Thoracic aorta (tissue), 2 donors: ENCODE data around the gene ARL6IP5. TPM values are rescaled to one million over a fixed set of nuclear protein-coding genes. Genes with fewer than 3 reads are reported as not detected.

Experiments
- ATAC-seq: fragments of 150-250 bp; one replicate; pipeline ENCODE4 v1.8.0; 2017; ENCODE audit warnings: low read depth; ENCODE audit not compliant: insufficient number of reproducible peaks, low FRiP score
- DNase-seq: peaks from one replicate; pipeline ENCODE4 v3.0.0-alpha.2; 2020; ENCODE audit warnings: low spot score
- H3K27ac ChIP-seq, 2 donors: fragments of 200-600 bp; sonication (generic); 1 replicate in 1 of 2; 2 replicates in 1 of 2; pipeline ENCODE4 v1.5.1; 2016; ENCODE audit warnings: mild to moderate bottlenecking in 2 of 2, moderate library complexity in 2 of 2
- H3K27me3 ChIP-seq: fragments of 200-600 bp; sonication (generic); replicated peaks from 2 replicates; pipeline ENCODE4 v1.6.0; 2016; ENCODE audit warnings: mild to moderate bottlenecking; ENCODE audit not compliant: insufficient read depth
- H3K36me3 ChIP-seq: fragments of 200-600 bp; sonication (generic); one replicate; pipeline ENCODE4 v1.5.1; 2016
- H3K4me1 ChIP-seq, 2 donors: fragments of 200-600 bp; sonication (generic); 1 replicate in 1 of 2; 2 replicates in 1 of 2; pipeline versions ENCODE4 v1.5.1 to v1.6.0; 2016; ENCODE audit warnings: low read depth in 2 of 2, mild to moderate bottlenecking in 1 of 2; ENCODE audit not compliant: control insufficient read depth in 1 of 2
- H3K4me3 ChIP-seq: fragments of 200-600 bp; sonication (generic); 2 replicates; pipeline ENCODE4 v1.5.1; 2016; ENCODE audit warnings: mild to moderate bottlenecking
- H3K9me3 ChIP-seq: fragments of 200-600 bp; sonication (generic); 2 replicates; pipeline ENCODE4 v1.5.1; 2016
- total RNA-seq, 2 donors: library from RNA; depleted of rRNA; stranded (reverse); fragments of >200 nt; gene quantifications; one replicate each; pipeline versions ENCODE4 v1.1.0 to v1.2.3, GENCODE V29; 2016
- TF ChIP-seq, protein P1 (sequence below): fragments of 200-600 bp; sonication (generic); IDR thresholded peaks from one replicate; pipeline ENCODE4 v1.5.1; 2019; ENCODE audit warnings: antibody characterized with exemption

The ARL6IP5 gene
- total RNA-seq, 2 donors from 2014 or later: 195 to 269 TPM

DNA sequence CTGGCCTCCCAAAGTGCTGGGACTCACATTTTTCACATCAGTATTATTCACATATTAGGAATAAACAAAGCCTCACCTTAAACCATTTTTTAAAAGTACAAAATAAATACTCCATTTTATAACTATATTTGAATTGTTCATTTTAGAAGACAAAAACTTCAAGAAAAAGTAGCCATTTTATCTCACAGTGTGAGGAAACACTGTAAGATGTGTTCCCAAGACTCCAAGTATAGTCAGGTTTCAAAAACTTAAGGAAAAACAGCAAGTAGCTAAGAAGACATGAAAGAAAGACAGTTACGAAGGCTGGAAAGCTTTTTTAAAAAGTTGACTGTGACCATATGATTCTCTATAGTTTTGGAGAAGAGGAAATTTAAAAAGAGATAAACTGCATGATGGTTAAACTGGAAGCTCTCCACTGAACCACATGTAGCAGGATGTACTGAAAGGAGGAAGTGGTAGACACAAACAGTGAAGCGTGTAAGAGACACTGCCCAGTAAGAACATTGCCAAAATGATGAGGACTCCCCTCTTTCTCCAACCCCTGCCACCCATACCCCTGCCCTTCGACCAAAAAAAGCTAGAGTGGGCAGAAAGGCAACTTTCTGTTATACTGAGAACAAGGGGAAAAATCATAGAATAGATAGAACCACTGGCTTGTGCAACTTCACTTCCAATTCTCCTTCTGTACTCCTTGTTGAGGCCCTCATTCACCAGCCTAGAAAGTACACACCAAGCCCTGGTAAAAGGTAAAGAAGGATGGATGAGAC lies 26.4 kb upstream of the ARL6IP5 start:
- no peak overlapping the region for H3K4me3 ChIP-seq
- no peak overlapping the region for H3K27ac ChIP-seq
- DNase-seq: no peak
- H3K4me1 ChIP-seq: no peaks in the 10 kb centered on the region
- no peak for ATAC-seq
- no peaks in the 10 kb centered on the region for H3K27me3 ChIP-seq
- no peaks in the 10 kb centered on the region for H3K9me3 ChIP-seq
- TF ChIP-seq, protein P1, sequence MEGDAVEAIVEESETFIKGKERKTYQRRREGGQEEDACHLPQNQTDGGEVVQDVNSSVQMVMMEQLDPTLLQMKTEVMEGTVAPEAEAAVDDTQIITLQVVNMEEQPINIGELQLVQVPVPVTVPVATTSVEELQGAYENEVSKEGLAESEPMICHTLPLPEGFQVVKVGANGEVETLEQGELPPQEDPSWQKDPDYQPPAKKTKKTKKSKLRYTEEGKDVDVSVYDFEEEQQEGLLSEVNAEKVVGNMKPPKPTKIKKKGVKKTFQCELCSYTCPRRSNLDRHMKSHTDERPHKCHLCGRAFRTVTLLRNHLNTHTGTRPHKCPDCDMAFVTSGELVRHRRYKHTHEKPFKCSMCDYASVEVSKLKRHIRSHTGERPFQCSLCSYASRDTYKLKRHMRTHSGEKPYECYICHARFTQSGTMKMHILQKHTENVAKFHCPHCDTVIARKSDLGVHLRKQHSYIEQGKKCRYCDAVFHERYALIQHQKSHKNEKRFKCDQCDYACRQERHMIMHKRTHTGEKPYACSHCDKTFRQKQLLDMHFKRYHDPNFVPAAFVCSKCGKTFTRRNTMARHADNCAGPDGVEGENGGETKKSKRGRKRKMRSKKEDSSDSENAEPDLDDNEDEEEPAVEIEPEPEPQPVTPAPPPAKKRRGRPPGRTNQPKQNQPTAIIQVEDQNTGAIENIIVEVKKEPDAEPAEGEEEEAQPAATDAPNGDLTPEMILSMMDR: no peak
- H3K36me3 ChIP-seq: peaks cover 20% of the 10 kb centered on the region

DNA sequence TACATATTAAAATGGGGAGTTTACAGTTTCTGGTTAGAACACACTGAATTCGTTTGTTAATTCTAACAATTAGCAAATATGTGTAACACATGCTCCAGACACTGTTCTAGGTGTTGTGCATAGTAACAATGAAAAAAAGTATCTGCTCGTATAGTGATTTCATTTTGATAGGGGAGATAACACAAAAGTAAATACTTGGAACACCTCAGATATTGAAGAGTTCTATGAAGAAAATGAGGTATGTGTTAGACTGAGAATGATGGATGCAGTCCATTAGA lies 25.9 kb upstream of the ARL6IP5 start:
- H3K4me3 ChIP-seq: no peak overlapping the region
- H3K27me3 ChIP-seq: no peaks in the 10 kb centered on the region
- H3K36me3 ChIP-seq: peaks cover 20% of the 10 kb centered on the region
- no peak overlapping the region for H3K27ac ChIP-seq
- TF ChIP-seq, protein P1: no peak
- H3K4me1 ChIP-seq: no peaks in the 10 kb centered on the region
- ATAC-seq (no peak), DNase-seq (no peak)
- no peaks in the 10 kb centered on the region for H3K9me3 ChIP-seq

DNA sequence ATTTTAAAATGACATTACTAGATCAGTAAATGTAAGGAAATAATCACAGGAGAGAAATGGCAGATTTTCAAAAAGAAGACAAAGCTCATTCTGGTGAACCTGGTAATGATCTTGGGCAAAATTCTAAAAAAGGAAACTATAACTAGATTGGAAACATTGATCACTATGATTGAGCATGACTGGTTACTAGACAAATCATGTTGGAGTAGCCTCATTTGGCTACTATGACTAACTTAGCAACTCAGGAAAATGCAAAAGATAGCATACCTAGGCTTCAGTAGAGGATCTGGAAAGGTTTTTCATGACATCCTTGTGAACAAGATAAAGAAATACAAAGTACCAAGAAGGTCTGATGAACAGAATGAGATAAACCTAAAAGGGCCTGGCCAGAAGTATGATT lies 25.0 kb upstream of the ARL6IP5 start:
- Histone ChIP-seq H3K9me3 (no peaks in the 10 kb centered on the region), H3K27ac (no peak overlapping the region), H3K36me3 (peaks cover 20% of the 10 kb centered on the region), H3K4me1 (no peaks in the 10 kb centered on the region), H3K4me3 (no peak overlapping the region), H3K27me3 (no peaks in the 10 kb centered on the region)
- TF ChIP-seq, protein P1: no peak
- no peak for ATAC-seq
- DNase-seq: no peak

DNA sequence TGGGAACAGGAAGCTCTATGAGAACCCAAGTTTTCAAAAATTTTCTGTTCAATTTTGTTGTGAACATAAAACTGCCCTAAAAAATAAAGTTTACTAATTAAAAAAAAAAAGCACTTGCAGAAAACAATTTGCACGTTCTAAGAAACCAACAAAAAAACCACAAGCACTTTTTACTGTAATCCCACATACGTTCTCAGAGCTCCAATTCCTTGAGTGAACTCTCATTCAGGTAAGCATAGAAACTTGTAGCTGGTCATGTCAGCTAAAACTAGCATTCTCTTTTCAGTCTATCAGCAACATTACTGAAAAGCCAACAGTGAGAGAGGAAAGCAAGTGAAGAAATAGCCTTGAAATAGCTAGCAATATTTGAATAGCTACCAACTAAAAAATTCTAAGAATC lies 21.1 kb upstream of the ARL6IP5 start:
- TF ChIP-seq, protein P1: no peak
- Histone ChIP-seq H3K9me3 (no peaks in the 10 kb centered on the region), H3K36me3 (peaks cover 24% of the 10 kb centered on the region), H3K27me3 (no peaks in the 10 kb centered on the region), H3K4me3 (no peak overlapping the region), H3K4me1 (no peaks in the 10 kb centered on the region), H3K27ac (no peak overlapping the region)
- DNase-seq (no peak), ATAC-seq (no peak)

DNA sequence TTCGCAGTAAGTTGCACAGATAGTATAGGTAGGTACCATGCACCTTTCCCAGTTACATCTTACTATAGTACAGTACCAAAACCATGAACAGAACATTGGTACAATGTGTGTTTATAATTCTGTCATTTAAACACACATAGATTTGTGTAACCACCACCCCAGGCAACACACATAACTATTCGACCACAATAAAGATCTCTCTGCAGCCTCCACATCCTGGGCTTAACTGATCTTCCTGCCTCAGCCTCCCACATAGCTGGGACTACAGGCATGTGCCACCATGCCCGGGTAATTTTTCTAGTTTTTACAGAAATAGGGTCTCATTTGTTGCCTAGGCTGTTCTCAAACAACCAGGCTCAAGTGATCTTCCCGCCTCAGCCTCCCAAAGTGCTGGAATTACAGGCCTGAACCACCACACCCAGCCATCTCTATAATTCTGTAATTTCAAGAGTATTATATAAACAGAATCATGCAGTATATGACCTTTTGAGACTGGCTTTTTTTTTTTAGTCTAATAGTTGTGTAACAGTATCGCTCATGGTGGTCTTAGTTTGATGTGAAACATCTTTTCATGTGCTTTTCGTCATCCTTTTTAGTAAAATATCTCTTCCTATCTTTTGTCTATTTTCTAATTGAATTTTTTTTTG lies 19.3 kb upstream of the ARL6IP5 start:
- Histone ChIP-seq H3K27me3 (no peaks in the 10 kb centered on the region), H3K9me3 (no peaks in the 10 kb centered on the region), H3K36me3 (peaks cover 23% of the 10 kb centered on the region), H3K4me1 (no peaks in the 10 kb centered on the region), H3K4me3 (no peak overlapping the region), H3K27ac (no peak overlapping the region)
- DNase-seq (no peak), ATAC-seq (no peak)
- TF ChIP-seq, protein P1: no peak
